Melanocyte of skin (primary cell): ENCODE results near the gene SLITRK6. TPM values are rescaled to one million over a fixed set of nuclear protein-coding genes. Genes with fewer than 3 reads are reported as not detected.

Experiments used
- total RNA-seq, 2 donors: library from RNA; depleted of rRNA; stranded (reverse); fragments of >200 nt; gene quantifications; 2 replicates each; pipeline ENCODE4 v1.2.3, GENCODE V29; 2012

The SLITRK6 gene, protein sequence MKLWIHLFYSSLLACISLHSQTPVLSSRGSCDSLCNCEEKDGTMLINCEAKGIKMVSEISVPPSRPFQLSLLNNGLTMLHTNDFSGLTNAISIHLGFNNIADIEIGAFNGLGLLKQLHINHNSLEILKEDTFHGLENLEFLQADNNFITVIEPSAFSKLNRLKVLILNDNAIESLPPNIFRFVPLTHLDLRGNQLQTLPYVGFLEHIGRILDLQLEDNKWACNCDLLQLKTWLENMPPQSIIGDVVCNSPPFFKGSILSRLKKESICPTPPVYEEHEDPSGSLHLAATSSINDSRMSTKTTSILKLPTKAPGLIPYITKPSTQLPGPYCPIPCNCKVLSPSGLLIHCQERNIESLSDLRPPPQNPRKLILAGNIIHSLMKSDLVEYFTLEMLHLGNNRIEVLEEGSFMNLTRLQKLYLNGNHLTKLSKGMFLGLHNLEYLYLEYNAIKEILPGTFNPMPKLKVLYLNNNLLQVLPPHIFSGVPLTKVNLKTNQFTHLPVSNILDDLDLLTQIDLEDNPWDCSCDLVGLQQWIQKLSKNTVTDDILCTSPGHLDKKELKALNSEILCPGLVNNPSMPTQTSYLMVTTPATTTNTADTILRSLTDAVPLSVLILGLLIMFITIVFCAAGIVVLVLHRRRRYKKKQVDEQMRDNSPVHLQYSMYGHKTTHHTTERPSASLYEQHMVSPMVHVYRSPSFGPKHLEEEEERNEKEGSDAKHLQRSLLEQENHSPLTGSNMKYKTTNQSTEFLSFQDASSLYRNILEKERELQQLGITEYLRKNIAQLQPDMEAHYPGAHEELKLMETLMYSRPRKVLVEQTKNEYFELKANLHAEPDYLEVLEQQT
- total RNA-seq, result under 1 TPM; under 0.01 TPM

GRCh38 chr13:85799097-85799582 is at the start of gene SLITRK6:
Gene SLITRK6, minus strand, starts transcription at chr13:85799419. Its CDS starts 2,911 bp downstream, at chr13:85796508.

